OCI-LY1 (cell line): ENCODE measurements around the gene PCDHGB2.

Source experiments
- H2AFZ ChIP-seq: fragments of 200-600 bp; sonication (generic), shearing (Covaris generic); 2 replicates; pipeline ENCODE4 v1.6.0; 2014; ENCODE audit warnings: antibody characterized with exemption, mild to moderate bottlenecking, low read length
- H3F3A ChIP-seq: fragments of 200-600 bp; sonication (generic), shearing (Covaris generic); 2 replicates; pipeline ENCODE4 v1.6.0; 2014; ENCODE audit warnings: mild to moderate bottlenecking, antibody characterized with exemption, low read length, moderate library complexity; ENCODE audit not compliant: insufficient read depth
- H3K27ac ChIP-seq: fragments of 200-600 bp; sonication (generic); 2 replicates; pipeline ENCODE4 v1.5.1; 2014; ENCODE audit warnings: low read length, mixed run types, mild to moderate bottlenecking, low read depth; ENCODE audit not compliant: poor library complexity, severe bottlenecking
- H3K27me3 ChIP-seq: fragments of 200-600 bp; sonication (generic); 2 replicates; pipeline ENCODE4 v1.6.0; 2014; ENCODE audit warnings: antibody characterized with exemption, mild to moderate bottlenecking, low read length, moderate library complexity; ENCODE audit not compliant: insufficient read depth
- H3K36me3 ChIP-seq: fragments of 200-600 bp; sonication (generic); 2 replicates; pipeline ENCODE4 v1.6.1; 2014; ENCODE audit warnings: mild to moderate bottlenecking, antibody characterized with exemption, low read length, moderate library complexity, mixed read lengths; ENCODE audit not compliant: insufficient read depth
- H3K4me1 ChIP-seq: fragments of 200-600 bp; sonication (generic); 2 replicates; pipeline ENCODE4 v1.5.1; 2014; ENCODE audit warnings: mild to moderate bottlenecking, low read length, moderate library complexity; ENCODE audit not compliant: insufficient read depth, severe bottlenecking
- H3K4me2 ChIP-seq: fragments of 200-600 bp; sonication (generic), shearing (Covaris generic); 2 replicates; pipeline ENCODE4 v1.6.1; 2014; ENCODE audit warnings: low read length
- H3K4me3 ChIP-seq: fragments of 200-600 bp; sonication (generic); 2 replicates; pipeline ENCODE4 v1.5.1; 2014; ENCODE audit warnings: low read length, low read depth, mild to moderate bottlenecking, mixed read lengths; ENCODE audit not compliant: poor library complexity, severe bottlenecking
- H3K79me2 ChIP-seq: fragments of 200-600 bp; shearing (Covaris generic); 2 replicates; pipeline ENCODE4 v1.6.1; 2016; ENCODE audit warnings: mixed run types, low read length, mixed read lengths; ENCODE audit not compliant: insufficient read depth
- H3K9ac ChIP-seq: fragments of 200-600 bp; sonication (generic), shearing (Covaris generic); 2 replicates; pipeline ENCODE4 v1.6.1; 2014; ENCODE audit warnings: mild to moderate bottlenecking, low read length, mixed read lengths
- H3K9me2 ChIP-seq: fragments of 200-600 bp; sonication (generic), shearing (Covaris generic); 2 replicates; pipeline ENCODE4 v1.6.1; 2014; ENCODE audit warnings: low read depth, mild to moderate bottlenecking, low read length, mixed read lengths
- H3K9me3 ChIP-seq: fragments of 200-600 bp; shearing (Covaris generic); 2 replicates; pipeline ENCODE4 v1.6.1; 2014; ENCODE audit warnings: low read length, mixed read lengths
- H4K20me1 ChIP-seq: fragments of 200-600 bp; sonication (generic), shearing (Covaris generic); 2 replicates; pipeline ENCODE4 v1.6.0; 2016; ENCODE audit warnings: mild to moderate bottlenecking, low read length; ENCODE audit not compliant: insufficient read depth
- EZH2 ChIP-seq: fragments of 200-600 bp; sonication (generic), shearing (Covaris generic); IDR thresholded peaks from 2 replicates; pipeline ENCODE4 v1.8.0; 2017; ENCODE audit warnings: borderline replicate concordance, mixed run types, mild to moderate bottlenecking, antibody characterized with exemption, low read length, moderate library complexity, mixed read lengths
- TF ChIP-seq, protein P1 (sequence below): fragments of 200-600 bp; sonication (generic), shearing (Covaris generic); IDR thresholded peaks from 2 replicates; pipeline ENCODE4 v1.5.1; 2017; ENCODE audit warnings: mild to moderate bottlenecking, antibody characterized with exemption, low read length, moderate library complexity, mixed read lengths

PCDHGB2 gene

DNA sequence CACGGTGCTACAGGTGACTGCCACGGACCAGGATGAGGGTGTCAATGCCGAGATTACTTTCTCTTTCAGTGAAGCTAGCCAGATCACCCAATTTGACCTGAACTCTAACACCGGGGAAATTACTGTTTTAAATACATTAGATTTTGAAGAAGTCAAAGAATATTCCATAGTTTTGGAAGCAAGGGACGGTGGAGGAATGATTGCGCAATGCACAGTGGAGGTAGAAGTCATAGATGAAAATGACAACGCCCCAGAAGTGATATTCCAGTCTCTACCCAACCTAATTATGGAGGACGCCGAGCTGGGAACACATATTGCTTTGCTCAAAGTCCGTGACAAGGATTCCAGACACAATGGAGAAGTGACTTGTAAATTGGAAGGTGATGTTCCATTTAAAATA is 28.9 kb downstream of the PCDHGB2 start:
- TF ChIP-seq EZH2: no peak
- TF ChIP-seq, protein P1, sequence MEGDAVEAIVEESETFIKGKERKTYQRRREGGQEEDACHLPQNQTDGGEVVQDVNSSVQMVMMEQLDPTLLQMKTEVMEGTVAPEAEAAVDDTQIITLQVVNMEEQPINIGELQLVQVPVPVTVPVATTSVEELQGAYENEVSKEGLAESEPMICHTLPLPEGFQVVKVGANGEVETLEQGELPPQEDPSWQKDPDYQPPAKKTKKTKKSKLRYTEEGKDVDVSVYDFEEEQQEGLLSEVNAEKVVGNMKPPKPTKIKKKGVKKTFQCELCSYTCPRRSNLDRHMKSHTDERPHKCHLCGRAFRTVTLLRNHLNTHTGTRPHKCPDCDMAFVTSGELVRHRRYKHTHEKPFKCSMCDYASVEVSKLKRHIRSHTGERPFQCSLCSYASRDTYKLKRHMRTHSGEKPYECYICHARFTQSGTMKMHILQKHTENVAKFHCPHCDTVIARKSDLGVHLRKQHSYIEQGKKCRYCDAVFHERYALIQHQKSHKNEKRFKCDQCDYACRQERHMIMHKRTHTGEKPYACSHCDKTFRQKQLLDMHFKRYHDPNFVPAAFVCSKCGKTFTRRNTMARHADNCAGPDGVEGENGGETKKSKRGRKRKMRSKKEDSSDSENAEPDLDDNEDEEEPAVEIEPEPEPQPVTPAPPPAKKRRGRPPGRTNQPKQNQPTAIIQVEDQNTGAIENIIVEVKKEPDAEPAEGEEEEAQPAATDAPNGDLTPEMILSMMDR: no peak
- Histone ChIP-seq H3F3A (no peaks in the 10 kb centered on the region), H3K36me3 (no peaks in the 10 kb centered on the region), H3K27me3 (no peaks in the 10 kb centered on the region), H3K27ac (no peak overlapping the region), H4K20me1 (no peaks in the 10 kb centered on the region), H2AFZ (no peak overlapping the region), H3K4me1 (no peaks in the 10 kb centered on the region), H3K79me2 (no peaks in the 10 kb centered on the region), H3K9me2 (no peaks in the 10 kb centered on the region), H3K9me3 (peaks cover 8% of the 10 kb centered on the region), H3K4me2 (no peak overlapping the region), H3K4me3 (no peak overlapping the region), H3K9ac (no peak overlapping the region)

- H3K9ac ChIP-seq: no peak overlapping the region
- no peaks in the 10 kb centered on the region for H3K4me1 ChIP-seq
- no peak overlapping the region for H3K4me3 ChIP-seq
- no peak overlapping the region for H3K4me2 ChIP-seq
- H3F3A ChIP-seq: no peaks in the 10 kb centered on the region
- H3K36me3 ChIP-seq: no peaks in the 10 kb centered on the region
- H3K79me2 ChIP-seq: no peaks in the 10 kb centered on the region
- no peaks in the 10 kb centered on the region for H4K20me1 ChIP-seq
- peaks cover 8% of the 10 kb centered on the region for H3K9me3 ChIP-seq
- H3K27ac ChIP-seq: no peak overlapping the region
- no peak overlapping the region for H2AFZ ChIP-seq
- no peaks in the 10 kb centered on the region for H3K27me3 ChIP-seq
- no peak for TF ChIP-seq EZH2
- TF ChIP-seq, protein P1: no peak
- H3K9me2 ChIP-seq: no peaks in the 10 kb centered on the region
These were observed 29.6 kb downstream of the PCDHGB2 start for GRCh38 chr5:141389153-141390042.

DNA sequence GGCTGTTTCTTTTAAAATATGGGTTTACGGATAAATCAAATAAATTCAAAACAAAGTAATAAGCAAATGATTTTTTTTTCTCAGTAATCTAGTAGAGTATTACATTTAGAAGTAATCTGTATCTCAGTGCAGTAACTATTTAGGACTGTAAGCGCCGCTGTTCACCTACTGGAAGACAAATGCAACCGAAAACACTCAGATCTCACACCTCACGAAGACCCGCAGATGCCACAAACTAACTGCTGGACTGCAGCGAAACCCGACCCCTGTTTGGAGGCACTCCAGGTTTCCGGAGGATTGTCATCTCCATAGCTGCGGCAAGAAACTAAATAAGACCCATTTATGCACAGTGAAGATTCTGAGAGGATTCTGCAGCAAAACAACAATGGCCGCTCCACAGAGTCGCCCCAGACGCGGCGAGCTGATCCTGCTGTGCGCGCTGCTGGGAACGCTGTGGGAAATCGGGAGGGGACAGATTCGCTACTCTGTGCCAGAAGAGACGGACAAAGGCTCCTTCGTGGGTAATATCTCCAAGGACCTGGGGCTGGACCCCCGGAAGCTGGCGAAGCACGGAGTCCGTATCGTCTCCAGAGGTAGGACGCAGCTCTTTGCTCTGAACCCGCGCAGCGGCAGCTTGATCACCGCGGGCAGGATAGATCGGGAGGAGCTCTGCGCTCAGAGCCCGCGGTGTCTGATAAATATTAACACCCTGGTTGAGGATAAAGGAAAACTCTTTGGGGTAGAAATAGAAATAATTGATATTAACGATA is 32.8 kb downstream of the PCDHGB2 start, which contains the start of gene PCDHGA8:
Gene PCDHGA8 (plus strand): TSS at position 205 of the 770 bp plus-strand sequence. CDS start 181 bp downstream, at position 386.
- TF ChIP-seq, protein P1: no peak
- no peak for TF ChIP-seq EZH2
- Histone ChIP-seq H3K79me2 (no peaks in the 10 kb centered on the region), H3K9me3 (peaks cover 6% of the 10 kb centered on the region; the same call in 1 of the 2 replicates), H3F3A (no peaks in the 10 kb centered on the region), H3K27me3 (no peaks in the 10 kb centered on the region), H3K4me1 (no peaks in the 10 kb centered on the region), H3K36me3 (no peaks in the 10 kb centered on the region), H3K4me3 (no peak within 1 kb of the TSS), H3K27ac (no peak within 1 kb of the TSS), H3K9me2 (no peaks in the 10 kb centered on the region), H2AFZ (no peak within 1 kb of the TSS), H4K20me1 (no peaks in the 10 kb centered on the region), H3K9ac (no peak within 1 kb of the TSS), H3K4me2 (no peak within 1 kb of the TSS)
